ENCODE data around the gene NANOS2. TPM values are rescaled to one million over a fixed set of nuclear protein-coding genes. Genes with fewer than 3 reads are reported as not detected.

The NANOS2 gene
- total and polyA plus RNA-seq, 12 donors = not detected

DNA sequence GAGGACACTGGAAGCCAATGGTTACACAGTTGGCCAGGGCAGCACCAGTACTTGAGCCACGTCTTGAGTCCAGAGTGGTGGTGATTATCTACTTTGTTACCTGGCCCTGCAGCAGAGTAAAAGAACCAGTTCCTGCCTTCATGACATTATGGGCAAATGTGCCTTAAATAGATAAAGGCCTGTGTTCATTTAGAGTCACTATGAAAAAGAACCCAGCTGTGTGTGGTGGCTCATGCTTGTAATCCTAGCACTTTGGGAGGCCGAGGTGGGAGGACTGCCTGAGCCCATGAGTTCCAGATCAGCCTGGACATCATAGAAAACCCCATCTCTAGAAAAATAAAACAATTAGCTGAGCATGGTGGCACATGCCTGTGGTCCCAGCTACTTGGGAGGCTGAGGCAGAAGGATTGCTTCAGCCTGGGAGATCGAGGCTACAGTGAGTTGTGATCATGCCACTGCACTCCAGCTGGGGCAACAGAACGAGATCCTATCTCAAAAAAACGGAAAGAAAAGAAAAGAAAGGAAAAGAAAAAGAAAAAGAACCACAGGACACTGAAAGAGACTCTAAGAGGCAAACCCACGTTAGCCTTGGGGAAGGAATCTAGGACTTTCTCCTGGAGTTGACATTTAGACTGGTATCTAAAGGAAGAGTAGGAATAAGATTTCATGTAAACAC, 25.2 kb downstream of the NANOS2 start:
- Histone ChIP-seq H3K4me1 (peaks cover 8 to 22% (median 16%) of the 10 kb centered on the region in 9 donors), H3K27me3 (no peaks in the 10 kb centered on the region), H3K9me3 (no peaks in the 10 kb centered on the region), H3K36me3 (peaks cover 0 to 47% (median 0%) of the 10 kb centered on the region in 9 donors), H3K4me3 (no peak overlapping the region), H3K27ac (no peak overlapping the region)
- no peak for DNase-seq
- TF ChIP-seq CTCF (IDR thresholded peaks at IDR 0.05) = no peak
- no peak for ATAC-seq
- WGBS, 2 donors = 69 to 72% methylated on average over 6 of the region's 6 CpGs
- intact Hi-C loops (cut with DNase I) = loop anchor here in 1 of 10 donors (10.0 kb wide), 1 partner anchor 75 kb away; the partner anchor contains the start of gene RSPH6A

- Histone ChIP-seq H3K27ac (peak overlapping the region; percentile 79 to 97 (median 92)), H3K36me3 (peaks cover 0 to 48% (median 7%) of the 10 kb centered on the region in 9 donors), H3K27me3 (no peaks in the 10 kb centered on the region), H3K4me1 (peaks cover 15 to 43% (median 37%) of the 10 kb centered on the region in 9 donors), H3K4me3 (peak overlapping the region; percentile 56 to 92 (median 80)), H3K9me3 (no peaks in the 10 kb centered on the region)
- no peak for DNase-seq
- intact Hi-C loops (cut with DNase I) = loop anchor here in 1 of 10 donors (10.0 kb wide), 1 partner anchor 72 kb away; the partner anchor contains the start of gene RSPH6A
- peak in 1 of 8 donors; percentile 0 for ATAC-seq
- 40 to 52% methylated on average over 10 of the region's 10 CpGs for WGBS, 2 donors
- TF ChIP-seq CTCF (IDR thresholded peaks at IDR 0.05) = no peak
These were observed 27.3 kb downstream of the NANOS2 start for GRCh38 chr19:45887200-45887710.

DNA sequence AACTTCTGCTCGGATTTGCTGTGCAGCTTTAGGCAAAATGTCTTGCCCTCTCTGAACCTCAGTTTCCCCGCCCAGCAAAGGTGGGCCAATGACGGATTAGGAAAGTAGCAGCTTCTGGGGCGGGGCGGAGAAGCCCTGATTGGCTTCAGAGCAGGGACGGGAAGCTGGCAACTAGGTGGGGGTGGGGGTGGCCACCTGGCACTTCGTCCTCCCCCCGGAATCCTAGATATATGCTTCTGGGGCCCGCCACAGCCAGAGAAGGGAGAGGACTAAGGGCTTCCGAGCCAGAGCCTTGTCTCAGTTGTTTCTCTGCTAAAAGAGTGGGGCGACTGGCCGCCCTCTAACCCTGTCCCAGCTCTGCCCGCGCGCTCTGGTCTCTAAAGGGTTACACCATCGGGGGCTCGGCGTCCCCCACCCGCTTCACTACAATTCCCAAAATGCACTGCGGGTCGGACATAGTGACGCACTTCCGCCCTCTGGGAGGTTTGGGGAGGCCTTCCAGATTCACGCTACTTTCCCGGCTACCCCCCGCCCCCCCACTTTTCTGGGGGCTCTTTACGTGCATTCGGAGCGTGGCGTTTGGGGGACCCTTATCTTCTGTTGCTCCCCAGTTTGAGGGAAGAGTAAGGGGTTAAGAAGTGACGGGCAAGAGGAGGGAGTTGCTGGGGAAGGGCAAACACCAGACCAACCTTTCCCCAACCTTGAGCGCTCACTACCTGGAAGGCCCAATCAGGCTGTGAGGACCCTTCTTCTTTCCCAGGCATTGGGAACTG, 28.0 kb downstream of the NANOS2 start:
- Histone ChIP-seq H3K9me3 (no peaks in the 10 kb centered on the region), H3K27me3 (no peaks in the 10 kb centered on the region), H3K36me3 (peaks cover 0 to 42% (median 7%) of the 10 kb centered on the region in 9 donors), H3K4me1 (peaks cover 15 to 45% (median 37%) of the 10 kb centered on the region in 9 donors), H3K4me3 (peak overlapping the region; percentile 56 to 92 (median 80)), H3K27ac (peak overlapping the region; percentile 79 to 97 (median 92))
- peak; percentile 88 to 98 (median 94) for ATAC-seq
- WGBS, 2 donors = 0 to 1% methylated on average over 31 to 32 of the region's 32 CpGs
- DNase-seq = peak; percentile 89 to 93
- intact Hi-C loops (cut with DNase I) = loop anchor here in 1 of 10 donors (1.0 to 10.0 kb wide), 3 partner anchors 16 to 72 kb away; partner anchors contain the start of genes MYPOP, RSPH6A and SYMPK
- TF ChIP-seq CTCF (IDR thresholded peaks at IDR 0.05) = no peak

Data from heart right ventricle (tissue), 16 donors.